Keratinocyte (primary cell): Measurements from ENCODE around the gene MDGA2. TPM values are rescaled to one million over a fixed set of nuclear protein-coding genes. Genes with fewer than 3 reads are reported as not detected.

Experiments
- DNase-seq: peaks from one replicate; pipeline ENCODE4 v3.0.0-alpha.2; 2011; ENCODE audit warnings: low read depth, missing footprints, low spot score
- FAIRE-seq: peaks from 2 replicates; lab custom pipeline; 2011; peaks lifted over from hg19 to GRCh38; lab: Jason Lieb, UNC
- H2AFZ ChIP-seq: 2 replicates; pipeline ENCODE4 v1.6.0; 2012; ENCODE audit warnings: low read length, control low read depth, inconsistent platforms; ENCODE audit not compliant: control insufficient read depth
- H3K27ac ChIP-seq: 2 replicates; pipeline ENCODE4 v1.5.1; 2011; ENCODE audit warnings: low read length; ENCODE audit not compliant: control insufficient read depth, insufficient read depth
- H3K27me3 ChIP-seq: 3 replicates; pipeline ENCODE4 v1.6.0; 2011; ENCODE audit warnings: low read length; ENCODE audit not compliant: control insufficient read depth, insufficient read depth; ENCODE audit errors: extremely low read depth
- H3K36me3 ChIP-seq, 2 experiments: 2 replicates in 1 of 2; 3 replicates in 1 of 2; pipeline ENCODE4 v1.5.1; 2011; ENCODE audit warnings: low read length in 2 of 2, mild to moderate bottlenecking in 1 of 2; ENCODE audit not compliant: control insufficient read depth in 2 of 2, insufficient read depth in 2 of 2; ENCODE audit errors: extremely low read depth in 1 of 2
- H3K4me1 ChIP-seq: 3 replicates; pipeline ENCODE4 v1.5.1; 2011; ENCODE audit warnings: low read length; ENCODE audit not compliant: control insufficient read depth, insufficient read depth; ENCODE audit errors: extremely low read depth
- H3K4me2 ChIP-seq: 3 replicates; pipeline ENCODE4 v1.6.0; 2011; ENCODE audit warnings: low read depth, low read length; ENCODE audit not compliant: control insufficient read depth, insufficient read depth; ENCODE audit errors: extremely low read depth
- H3K4me3 ChIP-seq, 3 experiments: fragments of 200-600 bp in 1 of 3; sonication (generic) in 1 of 3; 2 replicates in 2 of 3; 3 replicates in 1 of 3; pipeline ENCODE4 v1.5.1; 2011 to 2016; ENCODE audit warnings: low read length in 3 of 3, mild to moderate bottlenecking in 3 of 3, control low read depth in 2 of 3, inconsistent platforms in 1 of 3, low read depth in 1 of 3, mixed read lengths in 1 of 3, mixed run types in 1 of 3, moderate library complexity in 1 of 3; ENCODE audit not compliant: control insufficient read depth in 2 of 3, insufficient read depth in 2 of 3; ENCODE audit errors: extremely low read depth in 1 of 3
- H3K79me2 ChIP-seq: 2 replicates; pipeline ENCODE4 v1.6.0; 2012; ENCODE audit warnings: low read length; ENCODE audit not compliant: control insufficient read depth, insufficient read depth
- H3K9ac ChIP-seq: 3 replicates; pipeline ENCODE4 v1.6.0; 2011; ENCODE audit warnings: low read length; ENCODE audit not compliant: control insufficient read depth, insufficient read depth; ENCODE audit errors: extremely low read depth
- H3K9me1 ChIP-seq: 3 replicates; pipeline ENCODE4 v1.6.0; 2011; ENCODE audit warnings: low read length; ENCODE audit not compliant: control insufficient read depth, insufficient read depth; ENCODE audit errors: extremely low read depth
- H3K9me3 ChIP-seq: 2 replicates; pipeline ENCODE4 v1.5.1; 2012; ENCODE audit warnings: low read depth, low read length; ENCODE audit not compliant: control insufficient read depth
- H4K20me1 ChIP-seq: 3 replicates; pipeline ENCODE4 v1.6.0; 2011; ENCODE audit warnings: low read length; ENCODE audit not compliant: control insufficient read depth, insufficient read depth; ENCODE audit errors: extremely low read depth
- CTCF ChIP-seq, 3 experiments: IDR thresholded peaks in 1 of 3; conservative IDR thresholded peaks in 1 of 3; optimal IDR thresholded peaks in 1 of 3; 2 replicates in 2 of 3; 3 replicates in 1 of 3; pipeline versions ENCODE3 to v1.5.1; 2011; ENCODE audit warnings: low read length in 3 of 3, mild to moderate bottlenecking in 3 of 3, moderate library complexity in 2 of 3, control low read depth in 1 of 3, inconsistent platforms in 1 of 3; ENCODE audit not compliant: insufficient read depth in 2 of 3; ENCODE audit errors: extremely low read depth in 1 of 3
- EZH2 ChIP-seq: IDR thresholded peaks from one replicate; pipeline ENCODE4 v1.6.1; 2012; ENCODE audit warnings: inconsistent platforms, mild to moderate bottlenecking, low read length, moderate library complexity
- dilution Hi-C: fragments of 300-500 bp; cut with MboI; formaldehyde crosslinking; loops from one replicate; pipeline ENCODE4 v1.7.0; 2020; ENCODE audit warnings: low sequenced_read_pairs; ENCODE audit not compliant: extremely low pct_ligation_motif_present
- polyA plus RNA-seq, 5 experiments: library from polyadenylated mRNA; depleted of rRNA in 3 of 5; stranded (reverse) in 3 of 5; stranded (forward) in 1 of 5; unstranded in 1 of 5; fragments of >200 nt; gene quantifications; 1 replicate in 1 of 5; 2 replicates in 3 of 5; 3 replicates in 1 of 5; pipeline versions ENCODE4 v1.2.1 to v1.2.3, GENCODE V29; 2011 to 2012; ENCODE audit warnings: missing spikeins in 2 of 5, low read depth in 1 of 5, low replicate concordance in 1 of 5

MDGA2 gene
- polyA plus RNA-seq, 1 donor (not counting 4 experiments of a cell fraction or from before 2014, with no cell fraction given): not detected

DNA sequence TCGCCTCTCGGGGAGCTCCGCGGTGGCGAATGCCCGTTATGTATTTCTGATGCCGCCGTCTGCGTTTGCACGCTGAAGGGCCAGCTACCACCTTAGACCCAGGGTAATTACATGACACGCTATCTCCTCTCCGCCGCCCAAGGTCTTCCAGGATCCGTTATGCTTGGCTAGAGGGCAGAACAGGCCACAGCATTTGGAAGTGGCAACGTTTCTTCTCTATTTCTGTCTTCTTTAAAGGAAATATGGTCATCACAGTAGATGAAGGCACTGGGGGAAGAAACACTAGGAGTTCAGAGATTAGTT, 861 bp upstream of the MDGA2 start:
- no peak for TF ChIP-seq CTCF (optimal IDR thresholded peaks at IDR 0.05 in 1 of 3, IDR thresholded peaks at IDR 0.05 in 1 of 3, conservative IDR thresholded peaks at IDR 0.05 in 1 of 3; ENCODE audit: extremely low read depth in 1 of 3, insufficient read depth in 2 of 3, low read length in 3 of 3)
- no peak for TF ChIP-seq EZH2
- Histone ChIP-seq H3K4me2 (no peak overlapping the region), H3K9me3 (no peaks in the 10 kb centered on the region), H4K20me1 (no peaks in the 10 kb centered on the region), H3K79me2 (no peaks in the 10 kb centered on the region), H2AFZ (no peak overlapping the region), H3K4me1 (no peaks in the 10 kb centered on the region), H3K9me1 (no peaks in the 10 kb centered on the region), H3K36me3 (no peaks in the 10 kb centered on the region), H3K4me3 (no peak overlapping the region), H3K27ac (no peak overlapping the region), H3K27me3 (peaks cover 44% of the 10 kb centered on the region), H3K9ac (no peak overlapping the region)
- no peak for FAIRE-seq
- dilution Hi-C loops: no loop called here
- no peak for DNase-seq

GRCh38 chr14:47674543-47675465, 601 bp downstream of the MDGA2 start:
- no peak overlapping the region for H3K4me3 ChIP-seq
- DNase-seq (no peak), FAIRE-seq (no peak)
- H3K4me2 ChIP-seq: peak overlapping the region; percentile 22
- peak overlapping the region; percentile 12 for H2AFZ ChIP-seq
- H4K20me1 ChIP-seq: no peaks in the 10 kb centered on the region
- no peaks in the 10 kb centered on the region for H3K9me3 ChIP-seq
- TF ChIP-seq CTCF (optimal IDR thresholded peaks at IDR 0.05 in 1 of 3, IDR thresholded peaks at IDR 0.05 in 1 of 3, conservative IDR thresholded peaks at IDR 0.05 in 1 of 3; ENCODE audit: extremely low read depth in 1 of 3, insufficient read depth in 2 of 3, low read length in 3 of 3) (no peak), EZH2 (peak; percentile 92)
- H3K27ac ChIP-seq: no peak overlapping the region
- H3K9ac ChIP-seq: no peak overlapping the region
- H3K4me1 ChIP-seq: no peaks in the 10 kb centered on the region
- H3K36me3 ChIP-seq: no peaks in the 10 kb centered on the region
- no peaks in the 10 kb centered on the region for H3K79me2 ChIP-seq
- peaks cover 44% of the 10 kb centered on the region for H3K27me3 ChIP-seq
- no peaks in the 10 kb centered on the region for H3K9me1 ChIP-seq
- dilution Hi-C loops: no loop called here
